Parathyroid adenoma (tissue), 2 donors: ENCODE results near the gene MAP1LC3A.

Experiments used
- H2AFZ ChIP-seq: fragments of 300-600 bp; sonication (generic); one replicate; pipeline ENCODE4 v1.7.0; 2017; ENCODE audit warnings: antibody characterized with exemption, mild to moderate bottlenecking
- H3K27ac ChIP-seq: fragments of 300-600 bp; sonication (generic); one replicate; pipeline ENCODE4 v1.7.0; 2017
- H3K27me3 ChIP-seq: fragments of 300-600 bp; sonication (generic); one replicate; pipeline ENCODE4 v1.7.0; 2017; ENCODE audit warnings: low read length; ENCODE audit not compliant: control insufficient read depth, insufficient read depth
- H3K36me3 ChIP-seq: fragments of 300-600 bp; sonication (generic); one replicate; pipeline ENCODE4 v1.7.0; 2017; ENCODE audit warnings: low read length; ENCODE audit not compliant: control insufficient read depth, insufficient read depth
- H3K4me1 ChIP-seq: fragments of 300-600 bp; sonication (generic); one replicate; pipeline ENCODE4 v1.7.0; 2017; ENCODE audit warnings: control low read depth
- H3K4me2 ChIP-seq: fragments of 300-600 bp; sonication (generic); one replicate; pipeline ENCODE4 v1.7.0; 2017; ENCODE audit warnings: low read length
- H3K4me3 ChIP-seq: fragments of 300-600 bp; sonication (generic); one replicate; pipeline ENCODE4 v1.7.0; 2017; ENCODE audit warnings: low read depth, low read length
- H3K79me2 ChIP-seq: fragments of 300-600 bp; sonication (generic); one replicate; pipeline ENCODE4 v1.7.0; 2017; ENCODE audit warnings: control low read depth
- H3K9ac ChIP-seq: fragments of 300-600 bp; sonication (generic); one replicate; pipeline ENCODE4 v1.7.0; 2017; ENCODE audit warnings: mild to moderate bottlenecking
- H3K9me3 ChIP-seq: fragments of 300-600 bp; sonication (generic); one replicate; pipeline ENCODE4 v1.7.0; 2017; ENCODE audit warnings: low read length; ENCODE audit not compliant: control insufficient read depth
- CTCF ChIP-seq: fragments of 300-600 bp; sonication (generic); IDR thresholded peaks from one replicate; pipeline ENCODE4 v1.7.0; 2017; ENCODE audit warnings: antibody characterized with exemption, mild to moderate bottlenecking
- donor health status: primary hyperparathyroidism.

MAP1LC3A gene

GRCh38 chr20:34570859-34571306, 12.4 kb downstream of the MAP1LC3A start:
- H3K27ac ChIP-seq = no peak overlapping the region
- H3K4me3 ChIP-seq = no peak overlapping the region
- no peaks in the 10 kb centered on the region for H3K4me1 ChIP-seq
- H3K4me2 ChIP-seq = no peak overlapping the region
- no peaks in the 10 kb centered on the region for H3K36me3 ChIP-seq
- no peak overlapping the region for H3K9ac ChIP-seq
- H3K9me3 ChIP-seq = no peaks in the 10 kb centered on the region
- no peaks in the 10 kb centered on the region for H3K79me2 ChIP-seq
- no peak overlapping the region for H2AFZ ChIP-seq
- no peaks in the 10 kb centered on the region for H3K27me3 ChIP-seq
- TF ChIP-seq CTCF = no peak

GRCh38 chr20:34571753-34572152, 13.2 kb downstream of the MAP1LC3A start:
- H3K9ac ChIP-seq = no peak overlapping the region
- H3K79me2 ChIP-seq = no peaks in the 10 kb centered on the region
- no peaks in the 10 kb centered on the region for H3K9me3 ChIP-seq
- no peak overlapping the region for H2AFZ ChIP-seq
- no peak overlapping the region for H3K4me3 ChIP-seq
- no peaks in the 10 kb centered on the region for H3K27me3 ChIP-seq
- H3K27ac ChIP-seq = no peak overlapping the region
- no peak for TF ChIP-seq CTCF
- no peaks in the 10 kb centered on the region for H3K36me3 ChIP-seq
- H3K4me1 ChIP-seq = no peaks in the 10 kb centered on the region
- no peak overlapping the region for H3K4me2 ChIP-seq

- no peak for TF ChIP-seq CTCF
- Histone ChIP-seq H3K4me3 (no peak overlapping the region), H3K9me3 (no peaks in the 10 kb centered on the region), H3K9ac (no peak overlapping the region), H2AFZ (no peak overlapping the region), H3K27me3 (no peaks in the 10 kb centered on the region), H3K79me2 (no peaks in the 10 kb centered on the region), H3K4me2 (no peak overlapping the region), H3K36me3 (no peaks in the 10 kb centered on the region), H3K27ac (no peak overlapping the region), H3K4me1 (no peaks in the 10 kb centered on the region)
These were observed 15.2 kb downstream of the MAP1LC3A start for GRCh38 chr20:34573541-34574300.

GRCh38 chr20:34574426-34574825, 15.9 kb downstream of the MAP1LC3A start:
- H3K79me2 ChIP-seq = no peaks in the 10 kb centered on the region
- no peak overlapping the region for H3K4me2 ChIP-seq
- no peak overlapping the region for H3K9ac ChIP-seq
- no peak for TF ChIP-seq CTCF
- H3K4me1 ChIP-seq = no peaks in the 10 kb centered on the region
- H3K27me3 ChIP-seq = no peaks in the 10 kb centered on the region
- no peaks in the 10 kb centered on the region for H3K36me3 ChIP-seq
- H2AFZ ChIP-seq = no peak overlapping the region
- H3K27ac ChIP-seq = no peak overlapping the region
- no peaks in the 10 kb centered on the region for H3K9me3 ChIP-seq
- H3K4me3 ChIP-seq = no peak overlapping the region

- Histone ChIP-seq H3K4me3 (no peak overlapping the region), H3K36me3 (no peaks in the 10 kb centered on the region), H3K79me2 (no peaks in the 10 kb centered on the region), H3K9ac (no peak overlapping the region), H3K4me1 (no peaks in the 10 kb centered on the region), H3K9me3 (no peaks in the 10 kb centered on the region), H3K27ac (no peak overlapping the region), H2AFZ (no peak overlapping the region), H3K27me3 (no peaks in the 10 kb centered on the region), H3K4me2 (no peak overlapping the region)
- no peak for TF ChIP-seq CTCF
These were observed 16.3 kb downstream of the MAP1LC3A start for GRCh38 chr20:34574861-34575260.
